ENCODE data around the gene NR2C2AP. TPM values are rescaled to one million over a fixed set of nuclear protein-coding genes. Genes with fewer than 3 reads are reported as not detected.

The NR2C2AP gene
- total and polyA plus RNA-seq, 2 of the 13 experiments (the other 11 are each of a cell fraction or from before 2014, with no cell fraction given): 12.2 to 26.8 TPM

- ATAC-seq (peak; percentile 41), FAIRE-seq (no peak), DNase-seq (ENCODE audit: low spot score) (no peak)
- Histone ChIP-seq H4K20me1 (ENCODE audit: insufficient read depth, low read length) (no peaks in the 10 kb centered on the region), H3K36me3 (replicated peaks in 1 of 2; ENCODE audit: control insufficient read depth in 1 of 2, insufficient read depth in 2 of 2, low read length in 2 of 2) (peaks cover 0 to 18% of the 10 kb centered on the region in 2 experiments; a peak in 2 of 5 replicates), H3K79me2 (ENCODE audit: insufficient read depth, low read length) (peaks cover 19% of the 10 kb centered on the region), H3K4me1 (ENCODE audit: insufficient read depth, low read length) (peaks cover 13% of the 10 kb centered on the region), H2AFZ (ENCODE audit: low read length) (no peak overlapping the region), H3K4me2 (ENCODE audit: low read depth, low read length) (peak overlapping the region; percentile 89), H3K27me3 (ENCODE audit: control insufficient read depth in 1 of 2, insufficient read depth in 2 of 2, low read length in 2 of 2) (peaks cover 3 to 11% of the 10 kb centered on the region in 2 experiments; a peak in 2 of 5 replicates), H3K9ac (ENCODE audit: insufficient read depth, low read depth, low read length) (peak overlapping the region; percentile 83), H3K4me3 (replicated peaks in 1 of 3; ENCODE audit: insufficient read depth in 1 of 3, low read depth in 2 of 3, low read length in 3 of 3) (peak overlapping the region; percentile 76 to 93 (median 90)), H3K27ac (ENCODE audit: extremely low read length, insufficient read depth, low read length) (peak overlapping the region; percentile 65), H3K9me3 (ENCODE audit: low read length) (no peaks in the 10 kb centered on the region)
- 13% methylated on average over 7 of the region's 11 CpGs for WGBS (ENCODE audit: low lambda C conversion rate)
- ChIA-PET POLR2A (interaction anchor here (1.0 to 3.7 kb wide), 8 partner anchors 10 to 139 kb away, joined by 3 to 43 read pairs (median 6); partner anchors contain the start of genes BORCS8, MEF2B, RFXANK and SLC25A42), CTCF (ENCODE audit: low intra/inter-chr PET ratio, low total read pairs) (interaction anchor here (1.2 kb wide), 1 partner anchor 22 kb away, joined by 4 read pairs; no protein-coding TSS in a partner anchor)
- TSS peak; percentile 92 for BruUV-seq (replicated peaks)
- intact Hi-C loops (cut with micrococcal nuclease; ENCODE audit: unreplicated experiment): no loop called here
- in situ Hi-C loops (cut with HindIII; ENCODE audit: extremely low pct_ligation_motif_present, low pct_unique_long_range_greater_than_20kb): no loop called here
- TF ChIP-seq, protein P1, sequence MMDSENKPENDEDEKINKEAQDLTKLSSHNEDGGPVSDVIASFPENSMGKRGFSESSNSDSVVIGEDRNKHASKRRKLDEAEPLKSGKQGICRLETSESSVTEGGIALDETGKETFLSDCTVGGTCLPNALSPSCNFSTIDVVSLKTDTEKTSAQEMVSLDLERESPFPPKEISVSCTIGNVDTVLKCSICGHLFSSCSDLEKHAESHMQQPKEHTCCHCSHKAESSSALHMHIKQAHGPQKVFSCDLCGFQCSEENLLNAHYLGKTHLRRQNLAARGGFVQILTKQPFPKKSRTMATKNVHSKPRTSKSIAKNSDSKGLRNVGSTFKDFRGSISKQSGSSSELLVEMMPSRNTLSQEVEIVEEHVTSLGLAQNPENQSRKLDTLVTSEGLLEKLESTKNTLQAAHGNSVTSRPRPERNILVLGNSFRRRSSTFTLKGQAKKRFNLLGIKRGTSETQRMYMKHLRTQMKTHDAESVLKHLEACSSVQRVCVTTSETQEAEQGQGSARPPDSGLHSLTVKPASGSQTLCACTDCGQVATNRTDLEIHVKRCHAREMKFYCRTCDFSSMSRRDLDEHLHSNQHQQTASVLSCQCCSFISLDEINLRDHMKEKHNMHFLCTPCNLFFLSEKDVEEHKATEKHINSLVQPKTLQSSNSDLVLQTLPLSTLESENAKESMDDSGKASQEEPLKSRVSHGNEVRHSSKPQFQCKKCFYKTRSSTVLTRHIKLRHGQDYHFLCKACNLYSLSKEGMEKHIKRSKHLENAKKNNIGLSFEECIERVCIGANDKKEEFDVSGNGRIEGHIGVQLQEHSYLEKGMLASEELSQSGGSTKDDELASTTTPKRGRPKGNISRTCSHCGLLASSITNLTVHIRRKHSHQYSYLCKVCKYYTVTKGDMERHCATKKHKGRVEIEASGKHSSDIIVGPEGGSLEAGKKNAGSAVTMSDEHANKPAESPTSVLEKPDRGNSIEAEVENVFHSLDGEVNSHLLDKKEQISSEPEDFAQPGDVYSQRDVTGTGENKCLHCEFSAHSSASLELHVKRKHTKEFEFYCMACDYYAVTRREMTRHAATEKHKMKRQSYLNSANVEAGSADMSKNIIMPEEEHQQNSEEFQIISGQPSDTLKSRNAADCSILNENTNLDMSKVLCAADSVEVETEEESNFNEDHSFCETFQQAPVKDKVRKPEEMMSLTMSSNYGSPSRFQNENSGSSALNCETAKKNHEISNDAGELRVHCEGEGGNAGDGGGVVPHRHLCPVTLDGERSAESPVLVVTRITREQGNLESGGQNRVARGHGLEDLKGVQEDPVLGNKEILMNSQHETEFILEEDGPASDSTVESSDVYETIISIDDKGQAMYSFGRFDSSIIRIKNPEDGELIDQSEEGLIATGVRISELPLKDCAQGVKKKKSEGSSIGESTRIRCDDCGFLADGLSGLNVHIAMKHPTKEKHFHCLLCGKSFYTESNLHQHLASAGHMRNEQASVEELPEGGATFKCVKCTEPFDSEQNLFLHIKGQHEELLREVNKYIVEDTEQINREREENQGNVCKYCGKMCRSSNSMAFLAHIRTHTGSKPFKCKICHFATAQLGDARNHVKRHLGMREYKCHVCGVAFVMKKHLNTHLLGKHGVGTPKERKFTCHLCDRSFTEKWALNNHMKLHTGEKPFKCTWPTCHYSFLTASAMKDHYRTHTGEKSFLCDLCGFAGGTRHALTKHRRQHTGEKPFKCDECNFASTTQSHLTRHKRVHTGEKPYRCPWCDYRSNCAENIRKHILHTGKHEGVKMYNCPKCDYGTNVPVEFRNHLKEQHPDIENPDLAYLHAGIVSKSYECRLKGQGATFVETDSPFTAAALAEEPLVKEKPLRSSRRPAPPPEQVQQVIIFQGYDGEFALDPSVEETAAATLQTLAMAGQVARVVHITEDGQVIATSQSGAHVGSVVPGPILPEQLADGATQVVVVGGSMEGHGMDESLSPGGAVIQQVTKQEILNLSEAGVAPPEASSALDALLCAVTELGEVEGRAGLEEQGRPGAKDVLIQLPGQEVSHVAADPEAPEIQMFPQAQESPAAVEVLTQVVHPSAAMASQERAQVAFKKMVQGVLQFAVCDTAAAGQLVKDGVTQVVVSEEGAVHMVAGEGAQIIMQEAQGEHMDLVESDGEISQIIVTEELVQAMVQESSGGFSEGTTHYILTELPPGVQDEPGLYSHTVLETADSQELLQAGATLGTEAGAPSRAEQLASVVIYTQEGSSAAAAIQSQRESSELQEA (CRISPR knock-in tag; IDR thresholded peaks at IDR 0.05; ENCODE audit: not compliant biosample characterization): peak; percentile 25
- TF ChIP-seq ZNF503 (CRISPR knock-in tag; IDR thresholded peaks at IDR 0.05): no peak
- TF ChIP-seq NFATC3 (CRISPR knock-in tag; IDR thresholded peaks at IDR 0.05): 0 out of 2 replicates have a peak, but pooled peaks have one; percentile 8
- TF ChIP-seq, protein P2, sequence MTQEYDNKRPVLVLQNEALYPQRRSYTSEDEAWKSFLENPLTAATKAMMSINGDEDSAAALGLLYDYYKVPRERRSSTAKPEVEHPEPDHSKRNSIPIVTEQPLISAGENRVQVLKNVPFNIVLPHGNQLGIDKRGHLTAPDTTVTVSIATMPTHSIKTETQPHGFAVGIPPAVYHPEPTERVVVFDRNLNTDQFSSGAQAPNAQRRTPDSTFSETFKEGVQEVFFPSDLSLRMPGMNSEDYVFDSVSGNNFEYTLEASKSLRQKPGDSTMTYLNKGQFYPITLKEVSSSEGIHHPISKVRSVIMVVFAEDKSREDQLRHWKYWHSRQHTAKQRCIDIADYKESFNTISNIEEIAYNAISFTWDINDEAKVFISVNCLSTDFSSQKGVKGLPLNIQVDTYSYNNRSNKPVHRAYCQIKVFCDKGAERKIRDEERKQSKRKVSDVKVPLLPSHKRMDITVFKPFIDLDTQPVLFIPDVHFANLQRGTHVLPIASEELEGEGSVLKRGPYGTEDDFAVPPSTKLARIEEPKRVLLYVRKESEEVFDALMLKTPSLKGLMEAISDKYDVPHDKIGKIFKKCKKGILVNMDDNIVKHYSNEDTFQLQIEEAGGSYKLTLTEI (CRISPR knock-in tag; conservative IDR thresholded peaks at IDR 0.05): no peak
- TF ChIP-seq, protein P3, sequence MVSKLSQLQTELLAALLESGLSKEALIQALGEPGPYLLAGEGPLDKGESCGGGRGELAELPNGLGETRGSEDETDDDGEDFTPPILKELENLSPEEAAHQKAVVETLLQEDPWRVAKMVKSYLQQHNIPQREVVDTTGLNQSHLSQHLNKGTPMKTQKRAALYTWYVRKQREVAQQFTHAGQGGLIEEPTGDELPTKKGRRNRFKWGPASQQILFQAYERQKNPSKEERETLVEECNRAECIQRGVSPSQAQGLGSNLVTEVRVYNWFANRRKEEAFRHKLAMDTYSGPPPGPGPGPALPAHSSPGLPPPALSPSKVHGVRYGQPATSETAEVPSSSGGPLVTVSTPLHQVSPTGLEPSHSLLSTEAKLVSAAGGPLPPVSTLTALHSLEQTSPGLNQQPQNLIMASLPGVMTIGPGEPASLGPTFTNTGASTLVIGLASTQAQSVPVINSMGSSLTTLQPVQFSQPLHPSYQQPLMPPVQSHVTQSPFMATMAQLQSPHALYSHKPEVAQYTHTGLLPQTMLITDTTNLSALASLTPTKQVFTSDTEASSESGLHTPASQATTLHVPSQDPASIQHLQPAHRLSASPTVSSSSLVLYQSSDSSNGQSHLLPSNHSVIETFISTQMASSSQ (IDR thresholded peaks at IDR 0.05; ENCODE audit: low read depth): no peak
- TF ChIP-seq, protein P3 (CRISPR knock-in tag; IDR thresholded peaks at IDR 0.05; ENCODE audit: borderline replicate concordance): no peak
- no peak for TF ChIP-seq ZFP62 (CRISPR knock-in tag; IDR thresholded peaks at IDR 0.05)
These were observed 555 bp downstream of the NR2C2AP start for GRCh38 chr19:19202707-19203011.

Data from HepG2 (cell line).